GM21526 (cell line): ENCODE results near the gene MTHFR.

Source experiments
- ATAC-seq: cut with Tn5 transposase; IDR thresholded peaks from one replicate; pipeline ENCODE4 v1.9.1; 2021; ENCODE audit warnings: moderate library complexity; ENCODE audit not compliant: unreplicated experiment, low FRiP score

MTHFR gene

GRCh38 chr1:11805422-11806306 is at the start of gene MTHFR, which contains the start of gene CLCN6:
MTHFR (minus strand) TSS chr1:11805964; CDS start chr1:11803116, 2,848 bp downstream.
CLCN6 (plus strand) TSS chr1:11806191; CDS start chr1:11806263, 72 bp downstream.
- ATAC-seq, result peak; percentile 75

GRCh38 chr1:11855430-11855829 is 49.7 kb upstream of the MTHFR start:
- ATAC-seq, result no peak

GRCh38 chr1:11854519-11854918 is 48.8 kb upstream of the MTHFR start:
- ATAC-seq, result no peak

GRCh38 chr1:11851180-11851579 is 45.4 kb upstream of the MTHFR start:
- ATAC-seq, result no peak

- ATAC-seq, result no peak
Measured at GRCh38 chr1:11850156-11850555, 44.4 kb upstream of the MTHFR start.

GRCh38 chr1:11848373-11848700 is 42.6 kb upstream of the MTHFR start:
- no peak for ATAC-seq

GRCh38 chr1:11847667-11848372 is 42.1 kb upstream of the MTHFR start, which contains the start of gene NPPA:
NPPA (minus strand) TSS chr1:11847783; CDS start chr1:11847684, 99 bp downstream.
- no peak for ATAC-seq

- ATAC-seq, result no peak
Measured at GRCh38 chr1:11845641-11846335, 40.0 kb upstream of the MTHFR start.

- ATAC-seq, result no peak
Measured at GRCh38 chr1:11842154-11843041, 36.6 kb upstream of the MTHFR start.

- ATAC-seq, result no peak
Measured at GRCh38 chr1:11841245-11842153, 35.7 kb upstream of the MTHFR start.

GRCh38 chr1:11839727-11840705 is 34.3 kb upstream of the MTHFR start:
- ATAC-seq, result no peak

GRCh38 chr1:11838349-11839272 is 32.8 kb upstream of the MTHFR start:
- no peak for ATAC-seq

- no peak for ATAC-seq
Measured at GRCh38 chr1:11837767-11838348, 32.1 kb upstream of the MTHFR start.

GRCh38 chr1:11836955-11837766 is 31.4 kb upstream of the MTHFR start:
- no peak for ATAC-seq

- ATAC-seq, result no peak
Measured at GRCh38 chr1:11835441-11836225, 29.9 kb upstream of the MTHFR start.
